GM10847 (cell line): ENCODE measurements around the gene TMEM59L.
A peak's percentile ranks its signal among the peaks of the same experiment; 100 is the strongest.

Source experiments
- POLR2A ChIP-seq: IDR thresholded peaks from 2 replicates; pipeline ENCODE4 v1.6.1; 2011; ENCODE audit not compliant: insufficient read length; ENCODE audit errors: extremely low read depth

Gene TMEM59L

GRCh38 chr19:18612772-18613588, at the start of gene TMEM59L:
Gene TMEM59L (plus strand): TSS chr19:18612870. CDS start chr19:18612959, 89 bp downstream.
- no peak for TF ChIP-seq POLR2A

- no peak for TF ChIP-seq POLR2A
These were observed 45.7 kb upstream of the TMEM59L start for GRCh38 chr19:18566953-18567352.

- no peak for TF ChIP-seq POLR2A
These were observed 44.3 kb upstream of the TMEM59L start for GRCh38 chr19:18568367-18568766.

- TF ChIP-seq POLR2A, result peak; percentile 98
These were observed 40.9 kb upstream of the TMEM59L start, which contains the start of gene UBA52 for GRCh38 chr19:18571564-18572344. Gene UBA52 (plus strand): TSS chr19:18571857. CDS start chr19:18573301, 1,444 bp downstream.

- no peak for TF ChIP-seq POLR2A
These were observed 37.9 kb upstream of the TMEM59L start for GRCh38 chr19:18574691-18575291.

- no peak for TF ChIP-seq POLR2A
These were observed 36.3 kb upstream of the TMEM59L start for GRCh38 chr19:18576383-18576782.

GRCh38 chr19:18577365-18577914, 35.2 kb upstream of the TMEM59L start:
- TF ChIP-seq POLR2A, result no peak

- TF ChIP-seq POLR2A, result no peak
These were observed 32.4 kb upstream of the TMEM59L start for GRCh38 chr19:18580311-18580710.

GRCh38 chr19:18586306-18586705, 26.4 kb upstream of the TMEM59L start:
- no peak for TF ChIP-seq POLR2A

- TF ChIP-seq POLR2A, result no peak
These were observed 25.1 kb upstream of the TMEM59L start for GRCh38 chr19:18587561-18587960.

GRCh38 chr19:18587962-18588610, 24.6 kb upstream of the TMEM59L start:
- no peak for TF ChIP-seq POLR2A

GRCh38 chr19:18588611-18589379, 23.9 kb upstream of the TMEM59L start, which contains the start of gene REX1BD:
Gene REX1BD (plus strand): TSS chr19:18588798. CDS start chr19:18588802, 4 bp downstream.
- peak; percentile 78 for TF ChIP-seq POLR2A

- TF ChIP-seq POLR2A, result no peak
These were observed 23.0 kb upstream of the TMEM59L start for GRCh38 chr19:18589380-18590272.
